Body of pancreas (tissue), 4 donors: ENCODE measurements around the gene TMC3.

Source experiments
- POLR2A ChIP-seq, 3 donors: fragments of 450-650 bp; IDR thresholded peaks; one replicate each; pipeline ENCODE4 v1.6.1; 2016; ENCODE audit warnings: antibody characterized with exemption in 3 of 3, mild to moderate bottlenecking in 2 of 3
- TF ChIP-seq, protein P1 (sequence below), 7 experiments: fragments of 450-650 bp in 4 of 7; fragments of 200-600 bp in 3 of 7; sonication (generic) in 3 of 7; IDR thresholded peaks; one replicate each; pipeline ENCODE4 v1.5.1; 2016 to 2019; ENCODE audit warnings: antibody characterized with exemption in 7 of 7

DNA sequence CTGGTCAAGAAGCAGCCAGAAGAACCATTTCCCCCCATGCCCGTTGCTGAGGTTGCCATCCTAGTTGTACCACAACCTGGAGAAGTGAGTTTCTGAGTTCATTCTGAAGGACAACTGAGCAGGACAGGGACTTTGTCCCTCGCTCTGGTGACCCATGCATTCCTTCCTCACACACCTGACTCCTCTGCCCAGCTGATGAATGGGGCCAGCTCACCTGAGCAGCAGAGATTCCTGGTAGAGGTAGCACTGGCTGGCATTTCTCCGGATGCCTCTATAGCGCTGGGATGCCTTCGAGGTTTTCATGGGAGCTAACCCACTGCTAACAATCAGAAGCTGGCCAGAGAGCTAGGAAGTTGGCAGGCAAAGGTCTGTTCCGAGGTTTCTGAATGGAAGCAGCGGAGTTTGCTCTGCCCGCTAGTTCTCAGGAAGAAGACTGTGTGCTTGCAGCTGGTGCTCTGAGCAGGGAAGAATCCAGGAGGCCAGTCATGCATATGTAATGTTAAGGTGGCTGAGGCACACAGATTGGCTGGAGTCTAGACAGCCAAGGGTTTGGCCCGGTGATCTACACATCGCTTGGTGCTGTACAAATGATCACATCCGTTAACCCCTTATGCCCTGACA, at the start of gene TMC3:
- TF ChIP-seq, protein P1, sequence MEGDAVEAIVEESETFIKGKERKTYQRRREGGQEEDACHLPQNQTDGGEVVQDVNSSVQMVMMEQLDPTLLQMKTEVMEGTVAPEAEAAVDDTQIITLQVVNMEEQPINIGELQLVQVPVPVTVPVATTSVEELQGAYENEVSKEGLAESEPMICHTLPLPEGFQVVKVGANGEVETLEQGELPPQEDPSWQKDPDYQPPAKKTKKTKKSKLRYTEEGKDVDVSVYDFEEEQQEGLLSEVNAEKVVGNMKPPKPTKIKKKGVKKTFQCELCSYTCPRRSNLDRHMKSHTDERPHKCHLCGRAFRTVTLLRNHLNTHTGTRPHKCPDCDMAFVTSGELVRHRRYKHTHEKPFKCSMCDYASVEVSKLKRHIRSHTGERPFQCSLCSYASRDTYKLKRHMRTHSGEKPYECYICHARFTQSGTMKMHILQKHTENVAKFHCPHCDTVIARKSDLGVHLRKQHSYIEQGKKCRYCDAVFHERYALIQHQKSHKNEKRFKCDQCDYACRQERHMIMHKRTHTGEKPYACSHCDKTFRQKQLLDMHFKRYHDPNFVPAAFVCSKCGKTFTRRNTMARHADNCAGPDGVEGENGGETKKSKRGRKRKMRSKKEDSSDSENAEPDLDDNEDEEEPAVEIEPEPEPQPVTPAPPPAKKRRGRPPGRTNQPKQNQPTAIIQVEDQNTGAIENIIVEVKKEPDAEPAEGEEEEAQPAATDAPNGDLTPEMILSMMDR (IDR thresholded peaks at IDR 0.05): no peak
- no peak for TF ChIP-seq POLR2A (IDR thresholded peaks at IDR 0.05)
